ENCODE results near the gene SEMA3G. TPM values are rescaled to one million over a fixed set of nuclear protein-coding genes. Genes with fewer than 3 reads are reported as not detected.

The SEMA3G gene
- total RNA-seq, 1 experiment from 2014 or later: 0.07 TPM

GRCh38 chr3:52479877-52480575 lies 35.1 kb upstream of the SEMA3G start:
- no peak for DNase-seq (ENCODE audit: low read depth)

GRCh38 chr3:52479037-52479876 lies 34.4 kb upstream of the SEMA3G start:
- DNase-seq (ENCODE audit: low read depth): no peak

- no peak for DNase-seq (ENCODE audit: low read depth)
Observed at GRCh38 chr3:52477796-52478095, 32.8 kb upstream of the SEMA3G start.

GRCh38 chr3:52477076-52477795 lies 32.3 kb upstream of the SEMA3G start:
- DNase-seq (ENCODE audit: low read depth): no peak

- DNase-seq (ENCODE audit: low read depth): no peak
Observed at GRCh38 chr3:52473026-52473425, 28.1 kb upstream of the SEMA3G start.

- no peak for DNase-seq (ENCODE audit: low read depth)
Observed at GRCh38 chr3:52472239-52473000, 27.5 kb upstream of the SEMA3G start.

- peak; percentile 18 for DNase-seq (ENCODE audit: low read depth)
Observed at GRCh38 chr3:52471371-52472238, 26.7 kb upstream of the SEMA3G start.

GRCh38 chr3:52470920-52471319 lies 26.0 kb upstream of the SEMA3G start:
- DNase-seq (ENCODE audit: low read depth): no peak

- no peak for DNase-seq (ENCODE audit: low read depth)
Observed at GRCh38 chr3:52469001-52469400, 24.1 kb upstream of the SEMA3G start.

GRCh38 chr3:52468336-52468735 lies 23.4 kb upstream of the SEMA3G start:
- no peak for DNase-seq (ENCODE audit: low read depth)

GRCh38 chr3:52463416-52463815 lies 18.5 kb upstream of the SEMA3G start:
- no peak for DNase-seq (ENCODE audit: low read depth)

GRCh38 chr3:52461874-52462273 lies 17.0 kb upstream of the SEMA3G start:
- DNase-seq (ENCODE audit: low read depth): no peak

GRCh38 chr3:52458770-52459545 lies 14.1 kb upstream of the SEMA3G start:
- DNase-seq (ENCODE audit: low read depth): no peak

GRCh38 chr3:52458031-52458760 lies 13.3 kb upstream of the SEMA3G start:
- DNase-seq (ENCODE audit: low read depth): no peak

GRCh38 chr3:52456800-52457183 lies 11.9 kb upstream of the SEMA3G start:
- no peak for DNase-seq (ENCODE audit: low read depth)

- no peak for DNase-seq (ENCODE audit: low read depth)
Observed at GRCh38 chr3:52456169-52456799, 11.4 kb upstream of the SEMA3G start.

- peak; percentile 61 for DNase-seq (ENCODE audit: low read depth)
Observed at GRCh38 chr3:52455283-52456168, 10.6 kb upstream of the SEMA3G start, which contains the start of gene NISCH. TSS of gene NISCH (plus strand) at chr3:52455604. CDS start at chr3:52455642, 38 bp downstream.

GRCh38 chr3:52454938-52455282 lies 10.0 kb upstream of the SEMA3G start:
- DNase-seq (ENCODE audit: low read depth): no peak
